Measurements from ENCODE around the gene NINL. TPM values are rescaled to one million over a fixed set of nuclear protein-coding genes. Genes with fewer than 3 reads are reported as not detected.

NINL gene
- total and polyA plus RNA-seq, 2 experiments from 2014 or later: 26.4 to 61.3 TPM

GRCh38 chr20:25544311-25544710, 41.0 kb downstream of the NINL start:
- no peaks in the 10 kb centered on the region for H3K27me3 ChIP-seq
- no peak overlapping the region for H3K4me3 ChIP-seq
- peak overlapping the region; percentile 90 for H3K27ac ChIP-seq
- no peak for TF ChIP-seq CTCF (IDR thresholded peaks at IDR 0.05; ENCODE audit: low read depth, low read length)
- peaks cover 58% of the 10 kb centered on the region for H3K4me1 ChIP-seq (ENCODE audit: low read depth)
- H3K36me3 ChIP-seq: no peaks in the 10 kb centered on the region
- peak in 1 of 2 donors; percentile 51 for DNase-seq (ENCODE audit: low read depth in 1 of 2, low spot score in 1 of 2)
- no peaks in the 10 kb centered on the region for H3K9me3 ChIP-seq (ENCODE audit: low read depth)

- H3K36me3 ChIP-seq: no peaks in the 10 kb centered on the region
- H3K27ac ChIP-seq: peak overlapping the region; percentile 90
- TF ChIP-seq CTCF (IDR thresholded peaks at IDR 0.05; ENCODE audit: low read depth, low read length): no peak
- H3K4me1 ChIP-seq (ENCODE audit: low read depth): peaks cover 62% of the 10 kb centered on the region
- no peaks in the 10 kb centered on the region for H3K9me3 ChIP-seq (ENCODE audit: low read depth)
- peak in 1 of 2 donors; percentile 56 for DNase-seq (ENCODE audit: low read depth in 1 of 2, low spot score in 1 of 2)
- H3K4me3 ChIP-seq: no peak overlapping the region
- no peaks in the 10 kb centered on the region for H3K27me3 ChIP-seq
These were observed 42.3 kb downstream of the NINL start for GRCh38 chr20:25543068-25543467.

GRCh38 chr20:25541676-25542075, 43.7 kb downstream of the NINL start:
- no peak for TF ChIP-seq CTCF (IDR thresholded peaks at IDR 0.05; ENCODE audit: low read depth, low read length)
- peak in 1 of 2 donors; percentile 79 for DNase-seq (ENCODE audit: low read depth in 1 of 2, low spot score in 1 of 2)
- peaks cover 62% of the 10 kb centered on the region for H3K4me1 ChIP-seq (ENCODE audit: low read depth)
- no peaks in the 10 kb centered on the region for H3K36me3 ChIP-seq
- H3K9me3 ChIP-seq (ENCODE audit: low read depth): no peaks in the 10 kb centered on the region
- peak overlapping the region; percentile 42 for H3K27ac ChIP-seq
- H3K27me3 ChIP-seq: no peaks in the 10 kb centered on the region
- no peak overlapping the region for H3K4me3 ChIP-seq

GRCh38 chr20:25539742-25540672, 45.3 kb downstream of the NINL start:
- H3K36me3 ChIP-seq: no peaks in the 10 kb centered on the region
- peak; percentile 46 for TF ChIP-seq CTCF (IDR thresholded peaks at IDR 0.05; ENCODE audit: low read depth, low read length)

GRCh38 chr20:25538838-25539665, 46.3 kb downstream of the NINL start:
- Histone ChIP-seq H3K4me3 (no peak overlapping the region), H3K27ac (peak overlapping the region; percentile 85), H3K4me1 (ENCODE audit: low read depth) (peaks cover 49% of the 10 kb centered on the region), H3K9me3 (ENCODE audit: low read depth) (no peaks in the 10 kb centered on the region), H3K27me3 (no peaks in the 10 kb centered on the region), H3K36me3 (no peaks in the 10 kb centered on the region)
- no peak for TF ChIP-seq CTCF (IDR thresholded peaks at IDR 0.05; ENCODE audit: low read depth, low read length)
- peak in 1 of 2 donors; percentile 42 for DNase-seq (ENCODE audit: low read depth in 1 of 2, low spot score in 1 of 2)

More at GRCh38 chr20:25539742-25540672, 45.3 kb downstream of the NINL start:
- Histone ChIP-seq H3K4me1 (ENCODE audit: low read depth) (peaks cover 49% of the 10 kb centered on the region), H3K27ac (peak overlapping the region; percentile 85), H3K27me3 (no peaks in the 10 kb centered on the region), H3K9me3 (ENCODE audit: low read depth) (no peaks in the 10 kb centered on the region), H3K4me3 (no peak overlapping the region)
- peak; percentile 13 to 57 for DNase-seq (ENCODE audit: low read depth in 1 of 2, low spot score in 1 of 2)
